Stimulated activated CD8-positive, alpha-beta memory T cell treated with anti-CD3 and anti-CD28 coated beads, Interleukin-12 subunit alpha, Interleukin-12 subunit beta, amount 100 ng/mL, for 24 hours (primary cell): Measurements from ENCODE around the gene CRB2.

ENCODE experiments used
- DNase-seq: peaks from one replicate; pipeline ENCODE4 v3.0.0-alpha.2; 2020; ENCODE audit errors: extremely low read depth

Gene CRB2

DNA sequence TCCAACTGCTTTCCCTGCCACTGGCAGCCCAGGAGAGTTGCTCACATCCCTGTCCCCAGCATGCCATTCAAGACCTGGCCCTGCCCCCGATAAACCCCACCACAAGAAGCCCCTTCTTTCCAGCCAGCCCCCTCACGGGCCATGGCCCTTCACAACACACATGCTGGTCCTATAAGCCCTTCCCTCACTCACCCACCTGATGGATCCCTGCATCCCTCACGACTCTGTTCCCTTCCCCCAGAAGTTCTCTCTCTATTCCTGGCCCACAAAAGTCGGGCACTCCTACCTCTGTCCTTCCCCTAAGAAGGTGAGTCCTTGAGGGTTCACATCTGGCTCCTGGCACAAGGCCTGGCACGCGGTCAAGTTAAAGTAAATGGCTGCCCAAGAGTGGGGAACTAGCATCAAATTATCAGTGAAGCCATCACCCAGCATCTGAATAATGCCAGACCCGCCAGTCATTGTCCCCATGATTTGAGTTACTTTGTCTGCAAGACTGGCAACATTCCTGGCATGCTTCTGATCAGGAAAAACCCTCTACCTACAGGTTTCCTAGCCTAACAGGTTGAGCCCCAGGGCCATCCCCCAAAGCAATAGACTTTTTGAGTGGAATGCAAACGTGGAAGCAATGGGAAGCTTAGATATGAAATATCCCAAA lies 65.9 kb downstream of the CRB2 start:
- no peak for DNase-seq

GRCh38 chr9:123422635-123423310 lies 66.8 kb downstream of the CRB2 start:
- no peak for DNase-seq

DNA sequence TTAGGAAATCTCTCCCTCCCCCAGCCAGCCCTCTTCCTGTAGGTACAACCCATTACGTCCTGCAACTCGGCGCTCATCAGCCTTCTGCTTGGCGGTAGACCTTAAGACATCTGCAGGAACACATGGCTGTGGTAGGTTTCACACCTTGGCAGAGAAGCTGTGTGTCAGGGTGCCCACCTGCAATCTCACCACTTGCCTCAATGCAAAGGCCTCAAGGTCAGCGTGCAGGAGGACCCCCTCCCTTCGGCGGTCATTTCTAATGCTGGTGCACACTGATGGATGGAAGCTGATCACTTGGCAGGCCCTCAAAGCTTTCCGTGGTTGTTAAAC lies 67.3 kb downstream of the CRB2 start:
- no peak for DNase-seq

- DNase-seq: no peak
Observed at GRCh38 chr9:123424131-123424530, 68.1 kb downstream of the CRB2 start.

GRCh38 chr9:123424552-123425225 lies 68.7 kb downstream of the CRB2 start:
- DNase-seq: no peak

DNA sequence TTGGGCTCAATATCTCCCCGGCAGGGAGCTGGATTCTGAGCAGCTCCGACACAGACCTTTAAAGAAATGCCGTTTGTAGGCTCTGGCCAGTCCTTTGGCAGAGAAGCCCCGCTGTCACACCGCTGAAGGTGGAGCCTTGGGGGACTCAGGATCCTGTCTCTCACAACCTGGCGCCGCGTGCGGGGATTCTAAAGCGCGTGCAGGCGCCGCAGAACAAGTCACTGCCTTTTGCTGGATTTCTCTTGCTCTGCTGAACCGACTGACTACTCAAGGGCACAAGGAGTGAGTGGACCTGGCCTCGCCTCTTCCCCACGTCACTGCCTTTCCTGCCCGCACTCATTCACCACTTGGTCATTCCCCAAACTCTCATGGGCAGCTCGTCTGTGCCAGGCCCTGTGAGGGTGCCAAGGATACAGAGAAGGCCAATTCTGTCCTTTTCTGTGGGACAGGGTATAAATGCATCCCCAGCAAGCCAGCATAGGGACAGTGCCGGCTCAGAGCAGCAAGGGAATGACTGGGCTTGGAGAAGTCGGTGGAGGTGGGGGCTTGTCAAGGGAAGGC lies 69.3 kb downstream of the CRB2 start:
- DNase-seq: no peak

GRCh38 chr9:123425836-123426365 lies 69.9 kb downstream of the CRB2 start:
- no peak for DNase-seq

DNA sequence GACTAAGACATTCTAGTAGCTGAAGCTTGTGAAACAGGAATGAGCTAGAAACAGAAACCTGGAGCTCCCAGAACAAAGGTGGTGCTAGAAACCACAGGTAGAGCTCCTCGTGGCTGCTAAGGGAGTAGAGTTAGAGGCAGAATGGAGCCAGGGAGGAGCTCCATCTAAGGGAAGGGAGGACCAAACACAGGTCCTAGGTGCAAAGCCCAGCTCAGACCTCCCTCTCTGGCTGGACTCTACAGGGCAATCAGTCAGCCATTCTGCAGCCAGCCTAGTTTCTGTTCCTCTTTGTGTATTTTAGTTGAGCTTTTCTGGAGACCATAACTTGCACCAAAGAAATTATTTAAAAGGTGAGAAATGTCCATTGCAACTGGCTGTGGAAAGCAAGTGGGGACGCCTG lies 70.4 kb downstream of the CRB2 start:
- no peak for DNase-seq
